Uterus (tissue), 2 donors: ENCODE data around the gene CEP72.

ENCODE experiments used
- CTCF ChIP-seq, 4 experiments: fragments of 200-600 bp in 2 of 4; fragments of 450-650 bp in 2 of 4; sonication (generic) in 2 of 4; IDR thresholded peaks; one replicate each; pipeline ENCODE4 v1.5.1; 2016 to 2019; ENCODE audit warnings: antibody characterized with exemption in 4 of 4, mild to moderate bottlenecking in 2 of 4, moderate library complexity in 1 of 4
- POLR2A ChIP-seq, 2 donors: fragments of 450-650 bp; IDR thresholded peaks; one replicate each; pipeline ENCODE4 v1.6.1; 2016; ENCODE audit warnings: antibody characterized with exemption in 2 of 2, mild to moderate bottlenecking in 1 of 2, moderate library complexity in 1 of 2

DNA sequence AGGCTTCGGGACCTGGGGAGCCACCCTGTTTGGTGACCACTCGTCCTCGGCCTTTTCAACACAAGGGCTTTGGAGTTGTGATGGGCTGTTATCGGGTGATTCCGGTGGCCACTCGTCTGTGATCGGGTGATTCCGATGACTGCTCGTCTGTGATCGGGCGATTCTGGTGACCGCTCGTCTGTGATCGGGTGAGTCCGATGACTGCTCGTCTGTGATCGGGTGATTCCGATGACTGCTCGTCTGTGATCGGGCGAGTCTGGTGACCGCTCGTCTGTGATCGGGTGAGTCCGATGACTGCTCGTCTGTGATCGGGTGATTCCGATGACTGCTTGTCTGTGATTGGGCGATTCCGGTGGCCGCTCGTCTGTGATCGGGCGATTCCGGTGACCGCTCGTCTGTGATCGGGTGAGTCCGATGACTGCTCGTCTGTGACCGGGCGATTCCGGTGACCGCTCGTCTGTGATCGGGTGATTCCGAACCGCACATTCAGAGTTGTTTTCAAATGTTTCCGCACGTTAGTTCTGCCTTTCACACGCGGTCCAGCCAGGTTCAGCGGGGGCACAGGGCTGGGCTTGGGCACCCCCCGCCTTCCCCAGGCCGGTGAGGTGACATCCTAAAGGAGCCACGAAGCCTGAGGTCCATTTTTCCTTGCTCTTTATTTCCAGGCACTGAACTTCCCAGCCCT lies 50.8 kb downstream of the CEP72 start:
- TF ChIP-seq POLR2A (IDR thresholded peaks at IDR 0.05) (no peak), CTCF (IDR thresholded peaks at IDR 0.05) (no peak)
